Measurements from ENCODE around the gene DNAJC17.

Gene DNAJC17

DNA sequence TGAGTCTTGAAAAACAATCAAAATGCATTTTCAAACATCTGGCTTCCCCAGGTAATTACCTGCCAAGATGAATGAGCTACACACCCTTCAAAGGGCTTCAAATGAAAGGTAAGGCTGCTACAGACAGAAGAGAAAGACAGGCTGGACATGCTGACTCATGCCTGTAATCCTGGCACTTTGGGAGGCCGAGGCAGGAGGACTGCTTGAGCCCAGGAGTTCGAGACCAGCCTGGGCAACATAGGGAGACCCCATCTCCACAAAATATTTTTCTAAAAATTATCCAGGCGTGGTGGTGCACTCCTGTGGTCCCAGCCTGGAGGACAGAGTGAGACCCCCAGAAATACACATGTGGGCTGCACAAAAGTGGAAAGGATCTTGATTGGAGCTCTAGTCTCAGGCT, 14.9 kb downstream of the DNAJC17 start:
- FAIRE-seq (no peak), DNase-seq (ENCODE audit: insufficient read length, low spot score) (no peak)

DNA sequence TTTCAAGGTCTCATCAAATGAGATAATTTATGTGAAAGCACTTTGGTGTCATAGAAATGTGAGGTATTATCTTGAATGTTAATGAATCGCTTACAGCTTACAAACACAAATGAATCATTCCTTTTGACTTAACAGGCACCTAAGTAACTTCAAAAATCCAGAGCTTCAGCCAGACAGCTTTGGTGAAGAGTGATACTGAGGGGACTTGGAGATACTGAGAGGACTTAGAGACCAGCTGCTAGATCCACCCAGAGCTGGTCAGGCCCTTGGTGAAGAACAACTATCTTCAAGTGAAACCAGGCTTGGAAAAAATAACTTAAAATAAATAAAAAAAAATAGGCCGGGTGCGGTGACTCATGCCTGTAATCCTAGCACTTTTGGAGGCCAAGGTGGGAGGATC, 16.6 kb downstream of the DNAJC17 start:
- DNase-seq (ENCODE audit: insufficient read length, low spot score) (no peak), FAIRE-seq (no peak)

DNA sequence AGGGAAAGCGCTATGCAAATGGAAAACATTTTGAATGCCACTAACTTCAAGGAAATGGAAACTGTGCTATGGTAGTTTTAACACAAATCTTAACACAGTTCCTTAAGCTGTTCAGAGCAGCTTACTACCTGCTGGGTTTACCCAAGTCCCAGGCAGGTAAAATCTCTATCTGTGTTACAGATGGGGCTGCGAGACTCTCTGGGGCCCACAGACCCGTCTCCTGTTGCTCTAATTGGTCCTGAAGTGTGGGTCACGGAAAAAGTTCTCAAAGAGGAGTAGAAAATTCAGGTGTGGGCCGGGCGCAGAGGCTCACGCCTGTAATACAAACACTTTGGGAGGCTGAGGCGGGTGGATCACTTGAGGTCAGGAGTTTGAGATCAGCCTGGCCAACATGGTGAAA, 17.3 kb downstream of the DNAJC17 start:
- DNase-seq (ENCODE audit: insufficient read length, low spot score) (no peak), FAIRE-seq (no peak)

DNA sequence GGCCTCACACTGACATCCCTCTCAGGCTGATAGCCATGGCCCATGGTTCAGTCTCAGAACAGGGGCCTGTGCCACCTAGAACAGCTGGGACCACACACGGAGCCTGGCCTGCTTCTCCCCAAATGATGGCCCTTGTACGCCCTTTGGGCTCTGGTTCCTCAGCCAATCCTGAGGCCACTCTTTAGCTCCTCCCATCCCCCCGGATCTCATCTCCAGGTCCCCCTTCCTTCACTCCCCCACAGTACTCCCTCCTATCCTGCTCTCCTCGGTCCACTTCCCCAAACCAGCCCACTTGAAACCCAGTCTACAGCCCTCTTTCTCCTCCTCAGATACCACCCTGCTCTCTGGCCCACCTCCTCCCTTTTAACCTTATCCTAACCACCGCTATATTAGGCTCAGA, 18.2 kb downstream of the DNAJC17 start:
- DNase-seq (ENCODE audit: insufficient read length, low spot score) (no peak), FAIRE-seq (no peak)

- FAIRE-seq = no peak
- no peak for DNase-seq (ENCODE audit: insufficient read length, low spot score)
Observed at GRCh38 chr15:40787991-40788390, 19.3 kb downstream of the DNAJC17 start.

DNA sequence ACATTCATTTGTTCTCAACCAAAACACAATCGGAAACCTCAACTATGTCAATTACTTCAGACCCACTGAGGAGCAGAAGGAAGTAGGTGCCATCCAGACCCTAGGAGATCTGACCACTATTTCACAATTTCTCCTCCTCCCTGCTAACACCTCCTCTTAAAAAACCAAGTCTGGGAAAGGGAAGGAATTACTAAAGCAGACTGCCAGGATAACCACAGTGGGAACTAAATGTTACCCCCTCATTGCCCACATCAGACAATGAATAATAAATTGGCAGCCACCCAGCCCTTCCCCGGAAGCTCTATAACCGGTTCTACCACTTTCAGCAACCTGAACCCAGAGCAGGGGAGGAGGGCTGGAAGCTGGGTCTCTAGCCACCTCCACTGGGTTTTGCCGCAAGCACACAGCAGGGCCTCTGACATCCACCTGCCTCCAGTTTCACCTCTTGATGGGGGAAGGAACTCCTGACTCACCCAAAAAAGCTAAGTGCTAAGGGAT, 19.9 kb downstream of the DNAJC17 start:
- DNase-seq (ENCODE audit: insufficient read length, low spot score) = no peak

DNA sequence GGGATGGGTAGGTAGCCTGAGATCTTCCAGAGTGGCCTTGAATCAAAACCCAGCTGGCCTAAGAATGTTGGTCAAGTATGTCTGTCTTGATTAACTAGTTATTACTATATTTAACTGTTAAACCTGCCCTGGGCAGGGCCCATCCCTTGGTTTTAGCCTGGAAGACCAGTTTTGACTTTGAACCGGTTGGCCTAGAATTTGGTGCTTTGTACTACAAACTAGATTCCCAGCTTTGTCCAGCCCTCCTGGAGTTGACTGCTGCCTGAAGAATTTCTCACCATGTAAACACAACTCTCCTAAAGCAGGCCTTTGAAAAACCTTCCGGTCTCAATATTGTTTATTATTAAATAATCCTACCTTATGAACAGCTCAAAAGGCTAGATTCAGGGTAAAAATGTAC, 21.5 kb downstream of the DNAJC17 start:
- DNase-seq (ENCODE audit: insufficient read length, low spot score) (no peak), FAIRE-seq (no peak)

More for the DNA sequence above, 19.9 kb downstream of the DNAJC17 start:
- no peak for FAIRE-seq

- FAIRE-seq (no peak), DNase-seq (ENCODE audit: insufficient read length, low spot score) (no peak)
Observed at GRCh38 chr15:40785164-40785563, 22.1 kb downstream of the DNAJC17 start.

DNA sequence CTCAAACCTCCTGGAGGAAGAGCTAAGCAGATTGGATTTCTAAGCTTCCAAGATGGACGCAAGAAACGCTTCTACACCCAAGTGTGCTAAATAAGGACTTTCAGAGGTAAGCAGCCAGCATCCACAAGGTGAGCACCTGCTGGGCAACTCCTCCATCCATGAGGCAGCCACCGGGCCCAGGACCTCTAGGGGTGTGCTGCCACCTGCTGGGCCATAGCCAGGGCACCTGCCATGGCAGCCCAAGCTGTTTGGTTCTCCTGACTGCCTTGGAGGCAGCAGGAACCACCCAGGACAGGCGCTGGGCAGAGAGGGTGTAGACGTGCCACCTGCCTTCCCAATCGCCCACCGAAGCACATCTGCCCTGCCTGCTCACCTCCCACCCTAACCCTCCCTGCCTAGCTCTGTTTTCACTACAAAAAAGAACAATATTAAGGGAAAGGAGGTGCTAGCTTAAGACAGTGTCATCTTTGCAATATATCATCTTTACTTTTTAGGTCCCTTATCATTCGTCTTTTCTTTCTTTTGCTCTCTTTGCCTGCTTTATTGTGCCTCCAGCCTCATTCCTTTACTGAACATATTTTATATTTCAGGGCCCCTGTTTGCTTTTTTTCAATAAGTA, 24.6 kb downstream of the DNAJC17 start:
- FAIRE-seq (no peak), DNase-seq (ENCODE audit: insufficient read length, low spot score) (no peak)

- FAIRE-seq (no peak), DNase-seq (ENCODE audit: insufficient read length, low spot score) (no peak)
Observed at GRCh38 chr15:40776537-40777141, 30.6 kb downstream of the DNAJC17 start.

- FAIRE-seq = no peak
- no peak for DNase-seq (ENCODE audit: insufficient read length, low spot score)
Observed at GRCh38 chr15:40775740-40776536, 31.3 kb downstream of the DNAJC17 start.

GRCh38 chr15:40775007-40775406, 32.3 kb downstream of the DNAJC17 start:
- FAIRE-seq = no peak
- no peak for DNase-seq (ENCODE audit: insufficient read length, low spot score)

GRCh38 chr15:40773902-40774301, 33.4 kb downstream of the DNAJC17 start:
- no peak for FAIRE-seq

GRCh38 chr15:40773496-40773895, 33.8 kb downstream of the DNAJC17 start:
- no peak for DNase-seq (ENCODE audit: insufficient read length, low spot score)
- FAIRE-seq = no peak

More at GRCh38 chr15:40773902-40774301, 33.4 kb downstream of the DNAJC17 start:
- no peak for DNase-seq (ENCODE audit: insufficient read length, low spot score)

DNA sequence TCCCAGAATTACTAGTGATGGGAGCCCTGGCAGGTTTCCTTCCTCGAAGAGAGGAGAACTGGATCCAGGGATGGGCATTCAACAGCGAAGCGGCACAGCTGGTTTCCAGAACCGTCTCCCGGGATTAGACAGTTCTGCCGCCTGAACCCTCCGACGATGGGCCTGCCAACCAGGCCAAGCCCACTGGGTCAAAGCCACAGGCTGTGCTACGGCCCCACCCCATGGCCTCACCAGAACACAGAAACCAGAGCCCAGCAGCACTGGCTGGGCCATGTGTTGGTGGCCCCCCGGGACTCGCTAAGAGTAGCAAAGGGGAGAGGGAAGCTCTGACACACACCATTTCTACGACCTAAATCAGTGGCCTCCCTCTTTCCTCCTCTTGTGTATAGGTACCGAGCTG, 35.3 kb downstream of the DNAJC17 start:
- DNase-seq (ENCODE audit: insufficient read length, low spot score) (no peak), FAIRE-seq (no peak)

GRCh38 chr15:40771242-40771641, 36.0 kb downstream of the DNAJC17 start:
- FAIRE-seq = no peak

DNA sequence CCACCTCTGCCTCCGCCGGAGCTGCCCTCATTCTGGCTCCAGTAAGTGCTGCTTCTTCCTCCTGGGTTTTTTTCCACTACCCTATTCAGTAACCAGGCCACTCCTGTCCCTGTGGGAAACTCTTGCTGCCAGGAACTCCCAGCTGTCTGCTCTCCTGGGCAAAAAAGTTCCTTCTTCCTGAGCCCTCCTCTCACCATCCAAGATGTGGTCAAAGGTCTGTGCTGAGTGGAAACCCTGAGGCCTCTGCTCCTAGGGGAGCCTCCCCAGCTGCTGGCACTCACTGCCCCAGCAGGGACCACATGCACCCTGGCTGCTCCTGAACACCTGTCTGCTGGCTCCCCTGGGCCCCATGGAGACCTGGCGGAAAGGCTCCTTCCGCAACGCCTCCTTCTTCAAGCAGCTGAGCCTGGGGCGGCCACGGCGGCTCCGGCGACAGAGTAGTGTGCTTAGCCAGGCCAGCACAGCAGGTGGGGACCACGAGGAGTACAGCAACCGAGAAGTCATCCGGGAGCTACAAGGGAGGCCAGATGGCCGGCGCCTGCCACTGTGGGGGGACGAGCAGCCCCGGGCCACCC, 37.0 kb downstream of the DNAJC17 start:
- DNase-seq (ENCODE audit: insufficient read length, low spot score) (no peak), FAIRE-seq (peak; percentile 61)

More at GRCh38 chr15:40771242-40771641, 36.0 kb downstream of the DNAJC17 start:
- DNase-seq (ENCODE audit: insufficient read length, low spot score) = no peak

- FAIRE-seq = peak; percentile 45
- no peak for DNase-seq (ENCODE audit: insufficient read length, low spot score)
Observed at GRCh38 chr15:40769274-40770146, 37.8 kb downstream of the DNAJC17 start, which contains the start of gene C15orf62. Gene C15orf62, plus strand, starts transcription at chr15:40769980. Its CDS starts 516 bp downstream, at chr15:40770496.

- no peak for DNase-seq (ENCODE audit: insufficient read length, low spot score)
- FAIRE-seq = peak; percentile 18
Observed at GRCh38 chr15:40768521-40769273, 38.6 kb downstream of the DNAJC17 start.
